RWPE2 (cell line): ENCODE measurements around the gene DNMT3A.

Experiments
- ATAC-seq: fragments of 200-7000 bp; cut with Tn5 transposase; 3 replicates; pipeline ENCODE4 v1.9.1; 2021; ENCODE audit warnings: low read depth
- DNase-seq: peaks from one replicate; pipeline ENCODE4 v3.0.0-alpha.2; 2020; ENCODE audit warnings: low spot score
- H3K27ac ChIP-seq: fragments of 450-650 bp; 2 replicates; pipeline ENCODE4 v1.5.1; 2017; ENCODE audit warnings: mild to moderate bottlenecking; ENCODE audit not compliant: poor library complexity, severe bottlenecking
- H3K27me3 ChIP-seq: fragments of 250-450 bp; sonication (Bioruptor Pico); 2 replicates; pipeline ENCODE4 v1.5.1; 2021; ENCODE audit warnings: mild to moderate bottlenecking, moderate library complexity; ENCODE audit not compliant: insufficient read depth, poor library complexity, severe bottlenecking
- H3K36me3 ChIP-seq: fragments of 250-450 bp; sonication (Bioruptor Pico); 2 replicates; pipeline ENCODE4 v1.5.1; 2020; ENCODE audit warnings: low read depth, mild to moderate bottlenecking, moderate library complexity
- H3K4me1 ChIP-seq: fragments of 250-450 bp; sonication (Bioruptor Pico); 2 replicates; pipeline ENCODE4 v1.5.1; 2021; ENCODE audit warnings: mild to moderate bottlenecking, moderate library complexity; ENCODE audit not compliant: insufficient read depth, poor library complexity, severe bottlenecking
- H3K4me3 ChIP-seq: fragments of 250-450 bp; sonication (Bioruptor Pico); 2 replicates; pipeline ENCODE4 v1.5.1; 2021; ENCODE audit warnings: mild to moderate bottlenecking, moderate library complexity; ENCODE audit not compliant: severe bottlenecking
- H3K9me3 ChIP-seq: fragments of 250-450 bp; sonication (Bioruptor Pico); 2 replicates; pipeline ENCODE4 v1.5.1; 2021; ENCODE audit warnings: mild to moderate bottlenecking, moderate library complexity; ENCODE audit not compliant: severe bottlenecking
- TF ChIP-seq, protein P1 (sequence below): fragments of 450-650 bp; IDR thresholded peaks from one replicate; pipeline ENCODE4 v1.5.1; 2017; ENCODE audit warnings: mild to moderate bottlenecking, moderate library complexity; ENCODE audit not compliant: poor library complexity, severe bottlenecking

DNMT3A gene

GRCh38 chr2:25285265-25286024 is 56.3 kb downstream of the DNMT3A start:
- Histone ChIP-seq H3K9me3 (no peaks in the 10 kb centered on the region), H3K27me3 (no peaks in the 10 kb centered on the region), H3K27ac (no peak overlapping the region), H3K36me3 (no peaks in the 10 kb centered on the region), H3K4me1 (no peaks in the 10 kb centered on the region), H3K4me3 (no peak overlapping the region)
- DNase-seq: no peak
- ATAC-seq: no peak
- TF ChIP-seq, protein P1, sequence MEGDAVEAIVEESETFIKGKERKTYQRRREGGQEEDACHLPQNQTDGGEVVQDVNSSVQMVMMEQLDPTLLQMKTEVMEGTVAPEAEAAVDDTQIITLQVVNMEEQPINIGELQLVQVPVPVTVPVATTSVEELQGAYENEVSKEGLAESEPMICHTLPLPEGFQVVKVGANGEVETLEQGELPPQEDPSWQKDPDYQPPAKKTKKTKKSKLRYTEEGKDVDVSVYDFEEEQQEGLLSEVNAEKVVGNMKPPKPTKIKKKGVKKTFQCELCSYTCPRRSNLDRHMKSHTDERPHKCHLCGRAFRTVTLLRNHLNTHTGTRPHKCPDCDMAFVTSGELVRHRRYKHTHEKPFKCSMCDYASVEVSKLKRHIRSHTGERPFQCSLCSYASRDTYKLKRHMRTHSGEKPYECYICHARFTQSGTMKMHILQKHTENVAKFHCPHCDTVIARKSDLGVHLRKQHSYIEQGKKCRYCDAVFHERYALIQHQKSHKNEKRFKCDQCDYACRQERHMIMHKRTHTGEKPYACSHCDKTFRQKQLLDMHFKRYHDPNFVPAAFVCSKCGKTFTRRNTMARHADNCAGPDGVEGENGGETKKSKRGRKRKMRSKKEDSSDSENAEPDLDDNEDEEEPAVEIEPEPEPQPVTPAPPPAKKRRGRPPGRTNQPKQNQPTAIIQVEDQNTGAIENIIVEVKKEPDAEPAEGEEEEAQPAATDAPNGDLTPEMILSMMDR: no peak

DNA sequence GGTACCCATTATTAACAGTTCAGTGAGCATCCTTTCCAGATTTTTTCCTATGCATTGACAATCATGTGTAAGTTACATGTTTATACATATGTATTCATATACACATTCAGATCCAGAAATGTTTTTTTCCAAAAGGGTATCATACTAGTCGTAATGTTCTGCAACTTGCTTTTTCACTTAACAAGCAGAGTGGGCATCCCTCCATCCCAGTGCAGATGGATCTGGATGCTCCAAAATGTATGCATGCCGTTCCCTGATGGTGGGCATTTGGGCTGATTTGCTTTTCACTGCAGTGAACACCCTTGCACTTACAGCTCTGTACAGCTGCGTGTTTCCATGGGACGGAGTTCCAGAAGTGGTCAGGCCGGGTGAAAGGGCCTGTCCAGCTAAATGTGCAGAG is 57.0 kb downstream of the DNMT3A start:
- H3K4me1 ChIP-seq: no peaks in the 10 kb centered on the region
- H3K27me3 ChIP-seq: no peaks in the 10 kb centered on the region
- DNase-seq (no peak), ATAC-seq (no peak)
- no peaks in the 10 kb centered on the region for H3K36me3 ChIP-seq
- no peaks in the 10 kb centered on the region for H3K9me3 ChIP-seq
- TF ChIP-seq, protein P1: no peak
- H3K4me3 ChIP-seq: no peak overlapping the region
- H3K27ac ChIP-seq: no peak overlapping the region

GRCh38 chr2:25283921-25284320 is 57.8 kb downstream of the DNMT3A start:
- Histone ChIP-seq H3K4me3 (no peak overlapping the region), H3K27ac (no peak overlapping the region), H3K36me3 (no peaks in the 10 kb centered on the region), H3K4me1 (peaks cover 7% of the 10 kb centered on the region), H3K9me3 (no peaks in the 10 kb centered on the region), H3K27me3 (no peaks in the 10 kb centered on the region)
- ATAC-seq (no peak), DNase-seq (no peak)
- TF ChIP-seq, protein P1: no peak

- H3K36me3 ChIP-seq: no peaks in the 10 kb centered on the region
- no peak overlapping the region for H3K4me3 ChIP-seq
- no peaks in the 10 kb centered on the region for H3K27me3 ChIP-seq
- ATAC-seq: no peak
- H3K27ac ChIP-seq: no peak overlapping the region
- peaks cover 10% of the 10 kb centered on the region for H3K4me1 ChIP-seq
- H3K9me3 ChIP-seq: no peaks in the 10 kb centered on the region
- TF ChIP-seq, protein P1: no peak
- no peak for DNase-seq
Measured at GRCh38 chr2:25281941-25282340, 59.8 kb downstream of the DNMT3A start.

- TF ChIP-seq, protein P1: no peak
- Histone ChIP-seq H3K9me3 (no peaks in the 10 kb centered on the region), H3K27me3 (no peaks in the 10 kb centered on the region), H3K36me3 (no peaks in the 10 kb centered on the region), H3K27ac (no peak overlapping the region), H3K4me1 (peaks cover 10% of the 10 kb centered on the region), H3K4me3 (no peak overlapping the region)
- no peak for ATAC-seq
- no peak for DNase-seq
Measured at GRCh38 chr2:25281522-25281921, 60.2 kb downstream of the DNMT3A start.
